ENCODE data around the gene RMDN3. TPM values are rescaled to one million over a fixed set of nuclear protein-coding genes. Genes with fewer than 3 reads are reported as not detected.
A peak's percentile ranks its signal among the peaks of the same experiment; 100 is the strongest.

RMDN3 gene
- total and polyA plus RNA-seq, 4 donors: 27.5 to 33.8 (median 30.2) TPM

GRCh38 chr15:40792394-40792793 is 37.3 kb upstream of the RMDN3 start:
- Histone ChIP-seq H3K9me3 (ENCODE audit: control insufficient read depth in 4 of 4, low read length in 3 of 4) (no peaks in the 10 kb centered on the region), H3K4me3 (ENCODE audit: low read depth in 1 of 3, low read length in 3 of 3) (no peak overlapping the region), H3K27ac (ENCODE audit: low read depth in 1 of 2, low read length in 2 of 2) (peak overlapping the region in 1 of 2 donors; percentile 12), H3K27me3 (ENCODE audit: control insufficient read depth in 4 of 4, insufficient read depth in 4 of 4, low read length in 3 of 4) (no peaks in the 10 kb centered on the region), H3K4me1 (ENCODE audit: control insufficient read depth in 4 of 4, insufficient read depth in 4 of 4, low read length in 3 of 4) (peaks cover 4 to 15% (median 4%) of the 10 kb centered on the region in 4 donors), H3K36me3 (ENCODE audit: control insufficient read depth in 4 of 4, insufficient read depth in 3 of 4, low read depth in 1 of 4, low read length in 3 of 4) (peaks cover 0 to 5% (median under 1%) of the 10 kb centered on the region in 4 donors), H3K9ac (ENCODE audit: low read depth in 1 of 2, low read length in 2 of 2) (no peak overlapping the region)
- TF ChIP-seq, protein P1, sequence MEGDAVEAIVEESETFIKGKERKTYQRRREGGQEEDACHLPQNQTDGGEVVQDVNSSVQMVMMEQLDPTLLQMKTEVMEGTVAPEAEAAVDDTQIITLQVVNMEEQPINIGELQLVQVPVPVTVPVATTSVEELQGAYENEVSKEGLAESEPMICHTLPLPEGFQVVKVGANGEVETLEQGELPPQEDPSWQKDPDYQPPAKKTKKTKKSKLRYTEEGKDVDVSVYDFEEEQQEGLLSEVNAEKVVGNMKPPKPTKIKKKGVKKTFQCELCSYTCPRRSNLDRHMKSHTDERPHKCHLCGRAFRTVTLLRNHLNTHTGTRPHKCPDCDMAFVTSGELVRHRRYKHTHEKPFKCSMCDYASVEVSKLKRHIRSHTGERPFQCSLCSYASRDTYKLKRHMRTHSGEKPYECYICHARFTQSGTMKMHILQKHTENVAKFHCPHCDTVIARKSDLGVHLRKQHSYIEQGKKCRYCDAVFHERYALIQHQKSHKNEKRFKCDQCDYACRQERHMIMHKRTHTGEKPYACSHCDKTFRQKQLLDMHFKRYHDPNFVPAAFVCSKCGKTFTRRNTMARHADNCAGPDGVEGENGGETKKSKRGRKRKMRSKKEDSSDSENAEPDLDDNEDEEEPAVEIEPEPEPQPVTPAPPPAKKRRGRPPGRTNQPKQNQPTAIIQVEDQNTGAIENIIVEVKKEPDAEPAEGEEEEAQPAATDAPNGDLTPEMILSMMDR (IDR thresholded peaks at IDR 0.05; ENCODE audit: low read depth, low read length, missing input control): no peak
- no peak for TF ChIP-seq EGR1 (IDR thresholded peaks at IDR 0.05; ENCODE audit: low read depth in 2 of 2)
- no peak for TF ChIP-seq HNF4A (conservative IDR thresholded peaks at IDR 0.05)
- no peak for TF ChIP-seq SP1 (IDR thresholded peaks at IDR 0.05)
- WGBS: 80% methylated on average over 3 of the region's 3 CpGs
- DNase-seq (ENCODE audit: low spot score): no peak

DNA sequence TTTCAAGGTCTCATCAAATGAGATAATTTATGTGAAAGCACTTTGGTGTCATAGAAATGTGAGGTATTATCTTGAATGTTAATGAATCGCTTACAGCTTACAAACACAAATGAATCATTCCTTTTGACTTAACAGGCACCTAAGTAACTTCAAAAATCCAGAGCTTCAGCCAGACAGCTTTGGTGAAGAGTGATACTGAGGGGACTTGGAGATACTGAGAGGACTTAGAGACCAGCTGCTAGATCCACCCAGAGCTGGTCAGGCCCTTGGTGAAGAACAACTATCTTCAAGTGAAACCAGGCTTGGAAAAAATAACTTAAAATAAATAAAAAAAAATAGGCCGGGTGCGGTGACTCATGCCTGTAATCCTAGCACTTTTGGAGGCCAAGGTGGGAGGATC is 35.7 kb upstream of the RMDN3 start:
- Histone ChIP-seq H3K36me3 (ENCODE audit: control insufficient read depth in 4 of 4, insufficient read depth in 3 of 4, low read depth in 1 of 4, low read length in 3 of 4) (peaks cover 0 to 5% (median under 1%) of the 10 kb centered on the region in 4 donors), H3K4me3 (ENCODE audit: low read depth in 1 of 3, low read length in 3 of 3) (no peak overlapping the region), H3K9me3 (ENCODE audit: control insufficient read depth in 4 of 4, low read length in 3 of 4) (no peaks in the 10 kb centered on the region), H3K9ac (ENCODE audit: low read depth in 1 of 2, low read length in 2 of 2) (no peak overlapping the region), H3K27ac (ENCODE audit: low read depth in 1 of 2, low read length in 2 of 2) (no peak overlapping the region), H3K27me3 (ENCODE audit: control insufficient read depth in 4 of 4, insufficient read depth in 4 of 4, low read length in 3 of 4) (no peaks in the 10 kb centered on the region), H3K4me1 (ENCODE audit: control insufficient read depth in 4 of 4, insufficient read depth in 4 of 4, low read length in 3 of 4) (peaks cover 5 to 22% (median 6%) of the 10 kb centered on the region in 4 donors)
- WGBS: 85% methylated on average over 3 of the region's 3 CpGs
- TF ChIP-seq TAF1 (conservative IDR thresholded peaks at IDR 0.05) (no peak), JUND (IDR thresholded peaks at IDR 0.05) (no peak), HNF4A (conservative IDR thresholded peaks at IDR 0.05) (no peak), NR2F2 (IDR thresholded peaks at IDR 0.05) (no peak), FOXA2 (IDR thresholded peaks at IDR 0.05) (no peak), MAX (IDR thresholded peaks at IDR 0.05) (no peak), FOXA1 (IDR thresholded peaks at IDR 0.05) (no peak), SP1 (IDR thresholded peaks at IDR 0.05) (no peak)
- TF ChIP-seq, protein P1 (IDR thresholded peaks at IDR 0.05; ENCODE audit: low read depth, low read length, missing input control): no peak
- TF ChIP-seq, protein P2, sequence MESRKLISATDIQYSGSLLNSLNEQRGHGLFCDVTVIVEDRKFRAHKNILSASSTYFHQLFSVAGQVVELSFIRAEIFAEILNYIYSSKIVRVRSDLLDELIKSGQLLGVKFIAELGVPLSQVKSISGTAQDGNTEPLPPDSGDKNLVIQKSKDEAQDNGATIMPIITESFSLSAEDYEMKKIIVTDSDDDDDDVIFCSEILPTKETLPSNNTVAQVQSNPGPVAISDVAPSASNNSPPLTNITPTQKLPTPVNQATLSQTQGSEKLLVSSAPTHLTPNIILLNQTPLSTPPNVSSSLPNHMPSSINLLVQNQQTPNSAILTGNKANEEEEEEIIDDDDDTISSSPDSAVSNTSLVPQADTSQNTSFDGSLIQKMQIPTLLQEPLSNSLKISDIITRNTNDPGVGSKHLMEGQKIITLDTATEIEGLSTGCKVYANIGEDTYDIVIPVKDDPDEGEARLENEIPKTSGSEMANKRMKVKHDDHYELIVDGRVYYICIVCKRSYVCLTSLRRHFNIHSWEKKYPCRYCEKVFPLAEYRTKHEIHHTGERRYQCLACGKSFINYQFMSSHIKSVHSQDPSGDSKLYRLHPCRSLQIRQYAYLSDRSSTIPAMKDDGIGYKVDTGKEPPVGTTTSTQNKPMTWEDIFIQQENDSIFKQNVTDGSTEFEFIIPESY (IDR thresholded peaks at IDR 0.05): no peak
- no peak for DNase-seq (ENCODE audit: low spot score)

DNA sequence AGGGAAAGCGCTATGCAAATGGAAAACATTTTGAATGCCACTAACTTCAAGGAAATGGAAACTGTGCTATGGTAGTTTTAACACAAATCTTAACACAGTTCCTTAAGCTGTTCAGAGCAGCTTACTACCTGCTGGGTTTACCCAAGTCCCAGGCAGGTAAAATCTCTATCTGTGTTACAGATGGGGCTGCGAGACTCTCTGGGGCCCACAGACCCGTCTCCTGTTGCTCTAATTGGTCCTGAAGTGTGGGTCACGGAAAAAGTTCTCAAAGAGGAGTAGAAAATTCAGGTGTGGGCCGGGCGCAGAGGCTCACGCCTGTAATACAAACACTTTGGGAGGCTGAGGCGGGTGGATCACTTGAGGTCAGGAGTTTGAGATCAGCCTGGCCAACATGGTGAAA is 34.9 kb upstream of the RMDN3 start:
- WGBS: 95% methylated on average over 8 of the region's 8 CpGs
- H3K27ac ChIP-seq (ENCODE audit: low read depth in 1 of 2, low read length in 2 of 2): no peak overlapping the region

More for the DNA sequence above, 34.9 kb upstream of the RMDN3 start:
- TF ChIP-seq GABPA (IDR thresholded peaks at IDR 0.05 in 1 of 2, conservative IDR thresholded peaks at IDR 0.05 in 1 of 2): no peak
- no peak for TF ChIP-seq NR2F2 (IDR thresholded peaks at IDR 0.05)
- TF ChIP-seq RAD21 (IDR thresholded peaks at IDR 0.05): no peak
- no peak for TF ChIP-seq MAX (IDR thresholded peaks at IDR 0.05)
- no peak for TF ChIP-seq HNF4A (conservative IDR thresholded peaks at IDR 0.05)
- TF ChIP-seq, protein P3, sequence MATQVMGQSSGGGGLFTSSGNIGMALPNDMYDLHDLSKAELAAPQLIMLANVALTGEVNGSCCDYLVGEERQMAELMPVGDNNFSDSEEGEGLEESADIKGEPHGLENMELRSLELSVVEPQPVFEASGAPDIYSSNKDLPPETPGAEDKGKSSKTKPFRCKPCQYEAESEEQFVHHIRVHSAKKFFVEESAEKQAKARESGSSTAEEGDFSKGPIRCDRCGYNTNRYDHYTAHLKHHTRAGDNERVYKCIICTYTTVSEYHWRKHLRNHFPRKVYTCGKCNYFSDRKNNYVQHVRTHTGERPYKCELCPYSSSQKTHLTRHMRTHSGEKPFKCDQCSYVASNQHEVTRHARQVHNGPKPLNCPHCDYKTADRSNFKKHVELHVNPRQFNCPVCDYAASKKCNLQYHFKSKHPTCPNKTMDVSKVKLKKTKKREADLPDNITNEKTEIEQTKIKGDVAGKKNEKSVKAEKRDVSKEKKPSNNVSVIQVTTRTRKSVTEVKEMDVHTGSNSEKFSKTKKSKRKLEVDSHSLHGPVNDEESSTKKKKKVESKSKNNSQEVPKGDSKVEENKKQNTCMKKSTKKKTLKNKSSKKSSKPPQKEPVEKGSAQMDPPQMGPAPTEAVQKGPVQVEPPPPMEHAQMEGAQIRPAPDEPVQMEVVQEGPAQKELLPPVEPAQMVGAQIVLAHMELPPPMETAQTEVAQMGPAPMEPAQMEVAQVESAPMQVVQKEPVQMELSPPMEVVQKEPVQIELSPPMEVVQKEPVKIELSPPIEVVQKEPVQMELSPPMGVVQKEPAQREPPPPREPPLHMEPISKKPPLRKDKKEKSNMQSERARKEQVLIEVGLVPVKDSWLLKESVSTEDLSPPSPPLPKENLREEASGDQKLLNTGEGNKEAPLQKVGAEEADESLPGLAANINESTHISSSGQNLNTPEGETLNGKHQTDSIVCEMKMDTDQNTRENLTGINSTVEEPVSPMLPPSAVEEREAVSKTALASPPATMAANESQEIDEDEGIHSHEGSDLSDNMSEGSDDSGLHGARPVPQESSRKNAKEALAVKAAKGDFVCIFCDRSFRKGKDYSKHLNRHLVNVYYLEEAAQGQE (IDR thresholded peaks at IDR 0.05): no peak
- TF ChIP-seq, protein P2 (IDR thresholded peaks at IDR 0.05): no peak
- H3K27me3 ChIP-seq (ENCODE audit: control insufficient read depth in 4 of 4, insufficient read depth in 4 of 4, low read length in 3 of 4): no peaks in the 10 kb centered on the region
- peaks cover 5 to 24% (median 10%) of the 10 kb centered on the region in 4 donors for H3K4me1 ChIP-seq (ENCODE audit: control insufficient read depth in 4 of 4, insufficient read depth in 4 of 4, low read length in 3 of 4)
- no peaks in the 10 kb centered on the region for H3K9me3 ChIP-seq (ENCODE audit: control insufficient read depth in 4 of 4, low read length in 3 of 4)
- no peak overlapping the region for H3K9ac ChIP-seq (ENCODE audit: low read depth in 1 of 2, low read length in 2 of 2)
- peaks cover 0 to 5% (median under 1%) of the 10 kb centered on the region in 4 donors for H3K36me3 ChIP-seq (ENCODE audit: control insufficient read depth in 4 of 4, insufficient read depth in 3 of 4, low read depth in 1 of 4, low read length in 3 of 4)
- H3K4me3 ChIP-seq (ENCODE audit: low read depth in 1 of 3, low read length in 3 of 3): no peak overlapping the region
- no peak for DNase-seq (ENCODE audit: low spot score)
